ENCODE data around the gene MTFP1. TPM values are rescaled to one million over a fixed set of nuclear protein-coding genes. Genes with fewer than 3 reads are reported as not detected.

MTFP1 gene
- total and polyA plus RNA-seq, 9 donors: 1.7 to 10.9 (median 6.3) TPM

Small RNA genes within 50 kb of the gene (small RNA-seq; reads per million reads assigned to genes)
- gene AC004832.3 (not detected), gene RNU6-564P (not detected)

Other genes starting within 250 kb of the MTFP1 start
- 1 to 10 TPM in 5 of 7 donors, under 1 TPM in 2; 0.35 to 8.3 (median 1.9) TPM for gene LIF, start 179.0 kb upstream of the MTFP1 start, total RNA-seq
- 1 to 10 TPM; 1.1 to 3.1 TPM for gene LIF, start 179.0 kb upstream of the MTFP1 start, polyA plus RNA-seq
- gene OSM, start 158.9 kb upstream of the MTFP1 start, total RNA-seq: 1 to 10 TPM in 4 of 7 donors, under 1 TPM in 2, not detected in 1; 0.73 to 4.5 (median 1.2) TPM
- gene OSM, start 158.9 kb upstream of the MTFP1 start, polyA plus RNA-seq: under 1 TPM in 1 of 2 donors, not detected in 1; 0.46 TPM
- 10 to 100 TPM; 11.0 to 31.2 (median 20.6) TPM for gene CASTOR1, start 136.3 kb upstream of the MTFP1 start, total RNA-seq
- gene CASTOR1, start 136.3 kb upstream of the MTFP1 start, polyA plus RNA-seq: 10 to 100 TPM in 1 of 2 donors, 1 to 10 TPM in 1; 3.1 to 22.0 TPM
- gene TBC1D10A, start 98.8 kb upstream of the MTFP1 start, total RNA-seq: 10 to 100 TPM; 19.6 to 39.3 (median 30.7) TPM
- 10 to 100 TPM in 1 of 2 donors, 1 to 10 TPM in 1; 6.1 to 28.1 TPM for gene TBC1D10A, start 98.8 kb upstream of the MTFP1 start, polyA plus RNA-seq
- 100 to 1,000 TPM in 5 of 7 donors, 10 to 100 TPM in 2; 36.4 to 211 (median 176) TPM for gene SF3A1, start 68.9 kb upstream of the MTFP1 start, total RNA-seq
- 10 to 100 TPM; 42.3 to 80.8 TPM for gene SF3A1, start 68.9 kb upstream of the MTFP1 start, polyA plus RNA-seq
- 10 to 100 TPM in 1 of 7 donors, 1 to 10 TPM in 6; 2.0 to 28.0 (median 2.7) TPM for gene CCDC157, start 68.8 kb upstream of the MTFP1 start, total RNA-seq
- 1 to 10 TPM in 1 of 2 donors, under 1 TPM in 1; 0.60 to 1.8 TPM for gene CCDC157, start 68.8 kb upstream of the MTFP1 start, polyA plus RNA-seq
- gene RNF215, start 38.4 kb upstream of the MTFP1 start, total RNA-seq: 10 to 100 TPM in 5 of 7 donors, 1 to 10 TPM in 2; 6.1 to 26.1 (median 15.4) TPM
- gene RNF215, start 38.4 kb upstream of the MTFP1 start, polyA plus RNA-seq: 10 to 100 TPM in 1 of 2 donors, 1 to 10 TPM in 1; 2.9 to 13.6 TPM
- gene SEC14L2, start 28.8 kb upstream of the MTFP1 start, total RNA-seq: 10 to 100 TPM in 3 of 7 donors, 1 to 10 TPM in 4; 3.0 to 14.3 (median 9.0) TPM
- 1 to 10 TPM; 2.5 to 8.2 TPM for gene SEC14L2, start 28.8 kb upstream of the MTFP1 start, polyA plus RNA-seq
- gene SEC14L3, start 46.2 kb downstream of the MTFP1 start, total RNA-seq: not detected
- not detected for gene SEC14L3, start 46.2 kb downstream of the MTFP1 start, polyA plus RNA-seq
- under 1 TPM in 5 of 7 donors, not detected in 2; 0.12 to 0.32 (median 0.23) TPM for gene SEC14L4, start 79.9 kb downstream of the MTFP1 start, total RNA-seq
- under 1 TPM; 0.15 to 0.19 TPM for gene SEC14L4, start 79.9 kb downstream of the MTFP1 start, polyA plus RNA-seq
- 1 to 10 TPM in 5 of 7 donors, under 1 TPM in 2; 0.92 to 2.8 (median 2.0) TPM for gene SEC14L6, start 121.0 kb downstream of the MTFP1 start, total RNA-seq
- gene SEC14L6, start 121.0 kb downstream of the MTFP1 start, polyA plus RNA-seq: 1 to 10 TPM; 1.0 to 1.7 TPM
- gene GAL3ST1, start 148.9 kb downstream of the MTFP1 start, total RNA-seq: 1 to 10 TPM; 1.1 to 4.1 (median 1.9) TPM
- 1 to 10 TPM in 1 of 2 donors, not detected in 1; 1.9 TPM for gene GAL3ST1, start 148.9 kb downstream of the MTFP1 start, polyA plus RNA-seq
- 10 to 100 TPM; 29.0 to 82.3 (median 63.7) TPM for gene PES1, start 166.1 kb downstream of the MTFP1 start, total RNA-seq
- 10 to 100 TPM; 50.1 to 62.5 TPM for gene PES1, start 166.1 kb downstream of the MTFP1 start, polyA plus RNA-seq
- gene TCN2, start 181.4 kb downstream of the MTFP1 start, total RNA-seq: 10 to 100 TPM in 4 of 7 donors, 1 to 10 TPM in 3; 5.1 to 33.9 (median 15.6) TPM
- 10 to 100 TPM; 13.4 to 27.9 TPM for gene TCN2, start 181.4 kb downstream of the MTFP1 start, polyA plus RNA-seq
- gene SLC35E4, start 210.0 kb downstream of the MTFP1 start, total RNA-seq: 1 to 10 TPM; 3.1 to 6.7 (median 3.7) TPM
- gene SLC35E4, start 210.0 kb downstream of the MTFP1 start, polyA plus RNA-seq: 1 to 10 TPM in 1 of 2 donors, under 1 TPM in 1; 0.90 to 3.0 TPM
- gene DUSP18, start 242.1 kb downstream of the MTFP1 start, total RNA-seq: 10 to 100 TPM in 1 of 7 donors, 1 to 10 TPM in 6; 3.3 to 18.5 (median 5.7) TPM
- 1 to 10 TPM; 3.7 to 5.9 TPM for gene DUSP18, start 242.1 kb downstream of the MTFP1 start, polyA plus RNA-seq